GM12878 (cell line): ENCODE results near the gene VMO1. TPM values are rescaled to one million over a fixed set of nuclear protein-coding genes. Genes with fewer than 3 reads are reported as not detected.

Experiments
- ATAC-seq: fragments of 200-7000 bp; cut with Tn5 transposase; 3 replicates; pipeline ENCODE4 v1.9.1; 2020; ENCODE audit warnings: mild to moderate bottlenecking, moderate library complexity
- BruUV-seq: library from RNA; stranded (reverse); fragments of 400-500 nt; replicated peaks from 2 replicates; lab custom pipeline; 2021; lab: Mats Ljungman, UMichigan
- CTCF ChIA-PET: fragments of 300-600 bp; sonication (Branson Sonifier 250); formaldehyde crosslinking; extraction: SDS; loops from one replicate; lab custom pipeline; 2021; ENCODE audit warnings: inconsistent platforms; lab: Yijun Ruan, JAX
- POLR2A ChIA-PET: fragments of 350-600 bp; formaldehyde crosslinking; extraction: SDS; loops from one replicate; lab custom pipeline; 2021; ENCODE audit warnings: inconsistent platforms; lab: Charles Lee
- RAD21 ChIA-PET: fragments of 300-600 bp; sonication (Branson Sonifier 250); formaldehyde crosslinking; loops from one replicate; lab custom pipeline; 2023; ENCODE audit warnings: antibody characterized with exemption; ENCODE audit not compliant: unreplicated experiment; lab: Charles Lee
- SMC1A ChIA-PET: fragments of 300-600 bp; sonication (Branson Sonifier 250); formaldehyde crosslinking; loops from one replicate; lab custom pipeline; 2023; ENCODE audit not compliant: unreplicated experiment, uncharacterized antibody; lab: Charles Lee
- DNase-seq: peaks from one replicate; pipeline ENCODE4 v3.0.0-alpha.2; 2011; ENCODE audit warnings: low read depth, low spot score
- FAIRE-seq: peaks from 3 replicates; lab custom pipeline; 2011; peaks lifted over from hg19 to GRCh38; lab: Jason Lieb, UNC
- H2AFZ ChIP-seq: 2 replicates; pipeline ENCODE4 v1.6.0; 2011; ENCODE audit warnings: low read depth, low read length, control low read depth; ENCODE audit not compliant: control insufficient read depth
- H3K27ac ChIP-seq: 2 replicates; pipeline ENCODE4 v1.5.1; 2011; ENCODE audit warnings: control low read depth; ENCODE audit not compliant: control insufficient read depth, insufficient read depth
- H3K27me3 ChIP-seq, 2 experiments: replicated peaks in 1 of 2; 2 replicates each; pipeline versions ENCODE4 v1.6.0 to v1.6.1; 2011; ENCODE audit warnings: low read length in 1 of 2; ENCODE audit not compliant: control insufficient read depth in 2 of 2, insufficient read depth in 2 of 2
- H3K36me3 ChIP-seq, 2 experiments: 2 replicates each; pipeline ENCODE4 v1.5.1; 2011; ENCODE audit warnings: low read length in 1 of 2; ENCODE audit not compliant: control insufficient read depth in 2 of 2, insufficient read depth in 2 of 2
- H3K4me1 ChIP-seq: 2 replicates; pipeline ENCODE4 v1.6.1; 2011; ENCODE audit warnings: mild to moderate bottlenecking, low read length, moderate library complexity, mixed read lengths; ENCODE audit not compliant: control insufficient read depth, insufficient read depth
- H3K4me2 ChIP-seq: 2 replicates; pipeline ENCODE4 v1.6.0; 2011; ENCODE audit warnings: control low read depth; ENCODE audit not compliant: control insufficient read depth, insufficient read depth
- H3K4me3 ChIP-seq: fragments of 200-600 bp; sonication (generic); 2 replicates; pipeline ENCODE4 v1.5.1; 2016
- H3K79me2 ChIP-seq: 2 replicates; pipeline ENCODE4 v1.6.0; 2011; ENCODE audit warnings: low read length; ENCODE audit not compliant: control insufficient read depth, insufficient read depth
- H3K9ac ChIP-seq: 2 replicates; pipeline ENCODE4 v1.8.0; 2011; ENCODE audit warnings: low read length, control low read depth, mixed read lengths; ENCODE audit not compliant: control insufficient read depth, insufficient read depth
- H3K9me3 ChIP-seq: replicated peaks from 3 replicates; pipeline ENCODE4 v1.5.1; 2011; ENCODE audit warnings: mild to moderate bottlenecking, low read length; ENCODE audit not compliant: control insufficient read depth, insufficient read depth
- H4K20me1 ChIP-seq: 2 replicates; pipeline ENCODE4 v1.6.0; 2011; ENCODE audit not compliant: control insufficient read depth, insufficient read depth
- ATF7 ChIP-seq: fragments of 450-650 bp; IDR thresholded peaks from 2 replicates; pipeline ENCODE4 v1.6.1; 2016; ENCODE audit warnings: low read depth, mild to moderate bottlenecking
- BHLHE40 ChIP-seq, 2 experiments: fragments of 450-650 bp in 1 of 2; IDR thresholded peaks; 2 replicates each; pipeline ENCODE4 v1.6.1; 2011 to 2017; ENCODE audit warnings: low read depth in 2 of 2, borderline replicate concordance in 1 of 2, improper control_type of control experiment in 1 of 2, low read length in 1 of 2, mild to moderate bottlenecking in 1 of 2
- CBX5 ChIP-seq: sonication (generic); IDR thresholded peaks from 2 replicates; pipeline ENCODE4 v1.6.1; 2016; ENCODE audit warnings: low read depth, moderate library complexity, mild to moderate bottlenecking, inconsistent platforms
- CREB1 ChIP-seq: IDR thresholded peaks from 2 replicates; pipeline ENCODE4 v1.6.1; 2012; ENCODE audit warnings: low read depth, mild to moderate bottlenecking, inconsistent platforms
- FOXK2 ChIP-seq: fragments of 450-650 bp; IDR thresholded peaks from 2 replicates; pipeline ENCODE4 v1.6.1; 2017; ENCODE audit warnings: mild to moderate bottlenecking, moderate library complexity
- FOXM1 ChIP-seq: IDR thresholded peaks from 2 replicates; pipeline ENCODE4 v1.6.1; 2012; ENCODE audit warnings: low read depth, mild to moderate bottlenecking, inconsistent platforms, low read length, moderate library complexity
- HSF1 ChIP-seq: fragments of 150-350 bp; IDR thresholded peaks from 2 replicates; pipeline ENCODE4 v1.6.1; 2014; ENCODE audit warnings: mild to moderate bottlenecking, low read depth, low read length
- IKZF1 ChIP-seq: fragments of 450-650 bp; conservative IDR thresholded peaks from 2 replicates; pipeline ENCODE4 v1.6.1; 2017; ENCODE audit warnings: antibody characterized with exemption, mild to moderate bottlenecking
- POLR2A ChIP-seq: IDR thresholded peaks from 2 replicates; pipeline ENCODE4 v1.6.1; 2011; ENCODE audit warnings: low read depth, mild to moderate bottlenecking, low read length
- PRDM15 ChIP-seq: fragments of 450-650 bp; formaldehyde crosslinking; IDR thresholded peaks from 2 replicates; pipeline ENCODE4 v1.4.0; 2020; ENCODE audit warnings: mild to moderate bottlenecking, moderate library complexity
- RUNX3 ChIP-seq: IDR thresholded peaks from 2 replicates; pipeline ENCODE4 v1.6.1; 2012; ENCODE audit warnings: low read length, inconsistent platforms
- ZBTB11 ChIP-seq: fragments of 450-650 bp; formaldehyde crosslinking; IDR thresholded peaks from 2 replicates; pipeline ENCODE4 v1.5.0; 2022; ENCODE audit warnings: mild to moderate bottlenecking, missing genetic modification characterization
- WGBS: methylation state at CpG from one replicate; pipeline ENCODE4 v1.1.6; 2016; ENCODE audit warnings: low lambda C conversion rate; ENCODE audit not compliant: insufficient replicate concordance, insufficient coverage; ENCODE audit errors: missing lambda C conversion rate; 5-methylcytosine and 5-hydroxymethylcytosine counted together
- in situ Hi-C: fragments of 300-500 bp; cut with MboI; formaldehyde crosslinking; loops from 9 replicates; pipeline ENCODE4 v1.14.3; 2018; ENCODE audit warnings: mixed read lengths
- intact Hi-C: fragments of 100-400 bp; cut with micrococcal nuclease; formaldehyde crosslinking; loops from one replicate; pipeline ENCODE4 v1.14.2; 2022; ENCODE audit not compliant: unreplicated experiment
- polyA plus RNA-seq, 11 experiments: library from polyadenylated mRNA; depleted of rRNA in 4 of 11; unstranded in 6 of 11; stranded (reverse) in 5 of 11; fragments of >200 nt; fragmentation: Nextera tagmentation in 4 of 11; fragmentation: Illumina TruSeq in 1 of 11; extraction: Ambion mirVana in 4 of 11; extraction: Trizol in 1 of 11; gene quantifications; 1 replicate in 1 of 11; 2 replicates in 10 of 11; pipeline versions ENCODE4 v1.2.1 to v1.2.3, GENCODE V29; 2011 to 2016; ENCODE audit warnings: inconsistent platforms in 2 of 11, missing spikeins in 2 of 11, low read depth in 1 of 11
- total RNA-seq, 4 experiments: library from RNA; depleted of rRNA in 3 of 4; stranded (reverse); fragments of >200 nt in 3 of 4; fragmentation: Illumina TruSeq in 1 of 4; extraction: Trizol in 1 of 4; gene quantifications; 2 replicates each; pipeline versions ENCODE4 v1.2.1 to v1.2.3, GENCODE V29; 2013 to 2021

VMO1 gene
- total and polyA plus RNA-seq, 10 of the 15 experiments (the other 5 are each of a cell fraction or from before 2014, with no cell fraction given) = 0.27 to 0.54 (median 0.31) TPM; not detected in 7

GRCh38 chr17:4771519-4772234, 14.5 kb downstream of the VMO1 start, which contains the start of gene TM4SF5 (continued):
- TF ChIP-seq HSF1 = no peak
- TF ChIP-seq PRDM15 = no peak
- no peak for TF ChIP-seq CBX5
- TF ChIP-seq BHLHE40 (IDR thresholded peaks at IDR 0.05; ENCODE audit: borderline replicate concordance in 1 of 2, low read depth in 2 of 2, low read length in 1 of 2) = no peak

GRCh38 chr17:4769628-4770027, 16.5 kb downstream of the VMO1 start:
- SMC1A ChIA-PET = no interaction called here
- Histone ChIP-seq H3K9ac (no peak overlapping the region), H2AFZ (no peak overlapping the region), H3K27me3 (no peaks in the 10 kb centered on the region), H3K4me3 (no peak overlapping the region), H3K4me1 (peaks cover 9% of the 10 kb centered on the region; the same call in 1 of the 2 replicates), H3K9me3 (no peaks in the 10 kb centered on the region), H3K36me3 (no peaks in the 10 kb centered on the region), H3K27ac (no peak overlapping the region), H4K20me1 (no peaks in the 10 kb centered on the region), H3K4me2 (no peak overlapping the region), H3K79me2 (no peaks in the 10 kb centered on the region)
- RAD21 ChIA-PET = no interaction called here
- in situ Hi-C loops = no loop called here
- ATAC-seq (no peak), DNase-seq (no peak), FAIRE-seq (no peak)
- CTCF ChIA-PET = no interaction called here
- WGBS = 19% methylated on average over 2 of the region's 2 CpGs
- BruUV-seq = no TSS peak
- POLR2A ChIA-PET = interaction anchor here (0.6 kb wide), 1 partner anchor 728 kb away, joined by 6 read pairs; no protein-coding TSS in a partner anchor
- intact Hi-C loops = no loop called here
- TF ChIP-seq ATF7 (no peak), POLR2A (no peak), CREB1 (no peak), ZBTB11 (CRISPR knock-in tag) (no peak), RUNX3 (no peak), IKZF1 (no peak), HSF1 (no peak), FOXM1 (no peak), FOXK2 (no peak)
